Motor neuron (in vitro differentiated cells): ENCODE results near the gene PRL. TPM values are rescaled to one million over a fixed set of nuclear protein-coding genes. Genes with fewer than 3 reads are reported as not detected.

Experiments
- ATAC-seq, 8 experiments: fragments of 200-7000 bp; cut with Tn5 transposase; replicated peaks in 6 of 8; 2 replicates each; pipeline ENCODE4 v1.8.0; 2021; ENCODE audit warnings: mild to moderate bottlenecking in 8 of 8, moderate library complexity in 8 of 8
- H3K27ac ChIP-seq, 2 donors: fragments of 250-450 bp; sonication (Bioruptor Pico); 2 replicates each; pipeline ENCODE4 v1.9.0; 2021; ENCODE audit warnings: antibody characterized with exemption in 2 of 2, mild to moderate bottlenecking in 2 of 2, moderate library complexity in 1 of 2
- H3K4me1 ChIP-seq, 2 donors: fragments of 250-450 bp; sonication (Bioruptor Pico); replicated peaks in 1 of 2; 2 replicates each; pipeline ENCODE4 v1.6.1; 2021; ENCODE audit warnings: antibody characterized with exemption in 2 of 2, mild to moderate bottlenecking in 2 of 2, moderate library complexity in 1 of 2
- H3K4me3 ChIP-seq, 5 donors: fragments of 250-450 bp; sonication (Bioruptor Pico); 2 replicates each; pipeline ENCODE4 v1.9.0; 2021; ENCODE audit warnings: antibody characterized with exemption in 5 of 5, mild to moderate bottlenecking in 5 of 5, moderate library complexity in 4 of 5
- WGBS, 10 experiments: fragments of 450-650 bp; shearing (Covaris generic); methylation state at CpG; one replicate each; pipeline ENCODE4 v1.0.0; 2022; 5-methylcytosine and 5-hydroxymethylcytosine counted together
- in situ Hi-C, 9 experiments: fragments of 400-800 bp; cut with MboI; loops; one replicate each; pipeline ENCODE4 v1.15.0; 2021; ENCODE audit warnings: low sequenced_read_pairs in 9 of 9, low pct_unique_long_range_greater_than_20kb in 2 of 9; ENCODE audit not compliant: unreplicated experiment in 9 of 9
- total RNA-seq, 8 experiments: library from RNA; unstranded; fragments of 300-600 nt; gene quantifications; 2 replicates each; pipeline versions ENCODE4 v1.2.3 to v1.2.4, GENCODE V29; 2022

Gene PRL
- total RNA-seq, 8 experiments from 2014 or later, result 0.50 to 0.72 TPM; not detected in 6

DNA sequence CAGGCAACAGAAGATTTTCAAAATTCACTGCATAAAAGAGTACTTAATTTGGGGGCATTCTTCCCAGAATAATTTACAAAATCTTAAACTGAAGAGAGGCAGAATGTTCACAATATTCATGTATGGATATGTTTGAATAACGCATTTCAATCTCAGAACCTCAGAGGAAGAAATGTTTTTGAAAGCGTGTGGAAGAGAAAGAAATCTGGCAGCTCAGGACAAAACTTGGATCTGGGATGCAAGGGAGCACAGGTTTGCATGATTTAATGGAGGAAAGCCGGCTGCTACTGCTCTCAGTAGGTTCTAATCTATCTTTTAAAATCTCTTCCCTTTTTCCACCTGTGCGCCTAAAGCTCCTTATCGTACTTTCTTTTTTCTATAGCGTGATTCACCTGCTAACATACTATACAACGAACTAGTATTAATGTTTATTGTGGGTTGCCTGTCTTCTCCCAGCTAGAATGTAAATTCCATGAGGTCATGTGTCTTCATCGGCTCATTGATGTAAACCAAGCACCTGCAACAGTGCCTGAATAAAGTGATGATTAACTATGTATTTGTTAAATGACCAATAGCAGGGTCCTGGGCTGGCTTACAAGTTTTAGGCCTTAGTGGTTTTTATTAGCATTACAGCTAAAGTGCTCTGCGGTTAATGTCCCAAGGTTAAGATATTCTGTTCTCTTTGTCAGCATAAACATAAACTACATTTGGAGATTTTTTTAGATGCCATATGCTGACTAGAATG is 15.3 kb downstream of the PRL start:
- in situ Hi-C loops, result no loop called here
- peak in 1 of 8 experiments; percentile 88 for ATAC-seq
- WGBS, 10 experiments, result 31 to 100% (median 84%) methylated on average over 3 to 9 of the region's 9 CpGs

DNA sequence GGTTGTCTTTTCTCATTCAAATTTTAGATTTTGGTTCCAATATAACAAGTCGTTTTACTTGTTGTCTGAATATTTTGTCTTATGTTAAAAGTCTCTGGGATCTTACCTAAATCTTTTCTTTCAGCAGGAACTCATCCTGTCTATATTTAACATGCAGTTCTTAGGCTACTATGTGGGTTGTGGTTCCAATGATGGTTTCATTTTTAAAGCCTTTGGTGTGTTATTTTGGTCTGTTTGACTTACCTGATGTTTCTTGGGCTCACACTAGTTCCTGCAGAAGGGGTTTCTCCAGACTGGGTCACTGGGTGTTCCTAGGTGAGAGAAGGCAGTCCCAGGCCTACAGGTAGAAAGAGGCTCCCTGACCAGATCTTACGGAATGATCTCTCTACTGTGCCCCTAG is 17.4 kb downstream of the PRL start:
- 0 to 100% (median 82%) methylated on average over 1 to 2 of the region's 2 CpGs for WGBS, 10 experiments
- no peak for ATAC-seq
- Histone ChIP-seq H3K4me3 (no peak overlapping the region), H3K4me1 (no peaks in the 10 kb centered on the region), H3K27ac (no peak overlapping the region)
- in situ Hi-C loops, result no loop called here

More for the DNA sequence above, 15.3 kb downstream of the PRL start:
- Histone ChIP-seq H3K4me1 (no peaks in the 10 kb centered on the region), H3K27ac (no peak overlapping the region), H3K4me3 (no peak overlapping the region)

DNA sequence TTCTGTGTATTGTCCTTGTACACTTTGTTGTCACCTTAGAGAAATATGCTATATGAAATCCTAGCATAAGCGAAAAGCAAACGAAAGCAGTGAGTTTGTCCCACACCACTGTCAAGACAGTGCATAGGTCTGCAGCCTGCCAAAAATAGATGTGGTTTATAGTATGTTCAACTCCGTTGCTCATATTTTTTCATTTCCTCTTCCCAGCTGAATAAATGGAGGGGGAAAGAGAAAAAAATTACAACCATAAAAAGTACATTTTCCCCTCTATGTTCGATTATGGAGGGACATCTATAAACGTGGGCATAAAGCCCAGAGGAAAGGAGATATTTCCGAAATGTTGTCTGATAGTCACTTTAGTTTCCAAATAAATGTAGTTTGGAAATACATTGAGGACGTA is 25.8 kb downstream of the PRL start:
- in situ Hi-C loops, result no loop called here
- Histone ChIP-seq H3K4me1 (no peaks in the 10 kb centered on the region), H3K4me3 (no peak overlapping the region), H3K27ac (no peak overlapping the region)
- WGBS, 10 experiments, result 27 to 92% (median 77%) methylated on average over 3 to 7 of the region's 7 CpGs
- ATAC-seq, result no peak

DNA sequence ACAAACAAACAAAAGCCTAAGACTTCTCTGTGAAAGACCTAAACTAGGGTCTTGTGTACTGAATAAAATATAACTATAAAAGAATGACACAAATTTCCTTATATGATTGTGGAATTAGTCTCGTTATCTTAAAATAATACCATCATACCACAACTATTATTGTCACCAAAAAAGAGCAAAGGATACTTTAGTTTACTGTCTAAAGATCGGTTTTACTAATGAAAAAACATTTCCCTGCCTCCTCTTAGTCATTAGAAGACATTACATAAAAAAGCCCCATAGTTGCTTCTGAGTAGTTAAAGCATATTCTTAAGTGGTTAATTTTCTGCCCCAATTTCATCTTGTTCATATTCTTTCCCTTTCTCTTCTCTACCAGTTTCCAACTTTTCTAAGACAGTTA is 33.1 kb downstream of the PRL start:
- H3K4me1 ChIP-seq, result no peaks in the 10 kb centered on the region
- ATAC-seq, result no peak
- no peak overlapping the region for H3K4me3 ChIP-seq
- no peak overlapping the region for H3K27ac ChIP-seq
- in situ Hi-C loops, result no loop called here
- 39 to 100% (median 87%) methylated on average over 1 to 2 of the region's 2 CpGs; no CpG with 5 or more reads in 2 of the 10 experiments for WGBS, 10 experiments

DNA sequence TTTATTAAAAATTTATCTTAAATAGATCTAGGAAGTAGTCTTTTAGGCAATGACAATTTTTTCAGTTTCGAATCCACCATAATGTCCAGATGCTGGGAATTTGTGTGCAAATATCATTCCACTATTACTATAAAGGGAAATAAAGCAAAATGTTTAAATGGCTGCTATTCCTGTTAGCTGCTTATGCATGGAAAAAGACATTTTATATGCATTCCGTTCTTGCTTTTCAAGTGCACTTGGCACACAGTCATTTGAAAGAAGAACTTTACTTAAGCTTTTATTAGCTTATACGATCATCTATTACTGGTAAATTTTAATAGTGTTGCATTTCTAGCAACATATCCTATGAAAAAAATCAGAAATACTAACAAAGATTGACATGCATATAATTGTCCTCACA is 42.0 kb downstream of the PRL start:
- in situ Hi-C loops, result no loop called here
- Histone ChIP-seq H3K27ac (no peak overlapping the region), H3K4me3 (no peak overlapping the region), H3K4me1 (peaks cover 8 to 15% of the 10 kb centered on the region in 2 donors)
- 0 to 100% (median 73%) methylated on average over 1 to 3 of the region's 3 CpGs for WGBS, 10 experiments
- ATAC-seq, result peak in 1 of 8 experiments; percentile 23

DNA sequence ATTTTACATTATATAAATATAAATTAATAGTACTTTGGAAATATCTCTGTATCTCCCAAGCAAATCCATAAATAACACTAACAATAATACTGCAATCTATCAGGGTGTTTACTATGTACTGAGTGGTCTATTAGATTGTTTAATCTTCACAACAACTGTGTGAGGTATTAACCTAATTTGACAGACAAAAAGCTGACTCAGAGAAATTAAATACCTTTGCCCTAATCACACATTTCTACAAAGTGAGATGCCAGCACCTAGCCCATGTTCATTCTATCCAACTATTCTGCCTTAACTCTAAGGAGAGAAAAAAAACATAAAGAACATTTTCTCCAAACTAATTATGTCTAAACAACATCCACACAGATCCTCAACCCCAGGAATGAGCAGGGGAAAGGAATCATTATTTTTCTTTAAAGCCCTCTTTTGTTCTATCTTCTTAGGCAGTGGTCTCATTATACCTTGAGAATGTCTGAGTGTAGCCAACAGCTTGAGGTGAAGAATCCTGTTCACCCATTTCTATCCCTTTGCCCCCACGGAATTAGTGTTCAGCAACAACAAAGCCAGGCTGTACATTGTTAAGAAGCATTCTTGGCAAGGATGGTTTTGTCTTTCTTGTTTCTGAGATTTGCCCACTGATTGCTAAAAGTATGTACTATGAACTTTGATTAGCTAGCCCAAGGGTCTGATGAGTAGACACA is 42.7 kb downstream of the PRL start:
- H3K4me1 ChIP-seq, result peaks cover 16 to 23% of the 10 kb centered on the region in 2 donors
- in situ Hi-C loops, result no loop called here
- H3K4me3 ChIP-seq, result no peak overlapping the region
- H3K27ac ChIP-seq, result no peak overlapping the region
- WGBS, 10 experiments, result 0 to 100% (median 80%) methylated on average over 1 of the region's 1 CpG; no CpG with 5 or more reads in 3 of the 10 experiments
- ATAC-seq, result no peak

DNA sequence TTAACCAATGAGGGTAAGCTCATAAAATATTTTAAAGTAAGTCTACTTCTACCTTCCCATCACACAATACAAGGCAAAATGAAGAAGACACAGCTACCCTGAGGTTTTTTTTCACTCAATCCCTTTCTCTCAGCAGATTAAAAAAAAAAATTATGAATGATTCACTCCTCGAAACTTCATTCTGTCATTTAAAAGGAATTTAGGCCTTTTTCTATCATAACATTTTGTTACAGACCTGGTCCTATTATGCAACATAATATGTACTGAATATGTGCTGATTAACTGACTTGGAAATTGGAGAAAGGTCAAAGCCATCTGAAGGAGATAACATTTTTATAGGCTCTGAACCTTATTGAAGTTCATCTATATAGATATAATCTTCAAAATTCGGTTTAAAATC is 45.5 kb downstream of the PRL start:
- in situ Hi-C loops, result no loop called here

DNA sequence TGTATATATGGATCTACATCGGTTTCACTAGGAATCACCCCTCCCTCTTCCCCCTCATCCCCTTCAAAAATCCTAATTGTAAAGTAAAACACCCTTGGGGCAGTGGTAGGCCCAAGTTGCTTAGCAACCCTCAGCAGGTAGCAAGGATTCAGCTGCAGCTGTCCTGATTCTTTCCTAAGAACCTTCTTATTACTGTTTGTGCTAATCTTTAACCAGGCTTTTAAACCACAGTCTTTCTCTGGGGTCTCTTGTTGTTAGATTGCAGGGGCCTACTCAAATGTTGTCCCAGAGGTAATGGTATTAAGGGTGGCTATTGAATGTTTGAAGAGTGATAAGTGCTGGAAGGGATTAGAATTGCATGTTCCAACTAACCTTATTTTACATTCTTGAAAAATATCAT is 46.4 kb downstream of the PRL start:
- Histone ChIP-seq H3K4me3 (no peak overlapping the region), H3K4me1 (peaks cover 30 to 36% of the 10 kb centered on the region in 2 donors), H3K27ac (no peak overlapping the region)
- 0 to 57% (median 0%) methylated on average over 1 of the region's 1 CpG; no CpG with 5 or more reads in 3 of the 10 experiments for WGBS, 10 experiments
- ATAC-seq, result peak in 5 of 8 experiments; percentile 22 to 74 (median 28)
- in situ Hi-C loops, result no loop called here

More for the DNA sequence above, 45.5 kb downstream of the PRL start:
- ATAC-seq, result no peak
- no peak overlapping the region for H3K27ac ChIP-seq
- H3K4me1 ChIP-seq, result peaks cover 30 to 36% of the 10 kb centered on the region in 2 donors
- H3K4me3 ChIP-seq, result no peak overlapping the region
- 0 to 100% (median 78%) methylated on average over 1 to 2 of the region's 2 CpGs for WGBS, 10 experiments

DNA sequence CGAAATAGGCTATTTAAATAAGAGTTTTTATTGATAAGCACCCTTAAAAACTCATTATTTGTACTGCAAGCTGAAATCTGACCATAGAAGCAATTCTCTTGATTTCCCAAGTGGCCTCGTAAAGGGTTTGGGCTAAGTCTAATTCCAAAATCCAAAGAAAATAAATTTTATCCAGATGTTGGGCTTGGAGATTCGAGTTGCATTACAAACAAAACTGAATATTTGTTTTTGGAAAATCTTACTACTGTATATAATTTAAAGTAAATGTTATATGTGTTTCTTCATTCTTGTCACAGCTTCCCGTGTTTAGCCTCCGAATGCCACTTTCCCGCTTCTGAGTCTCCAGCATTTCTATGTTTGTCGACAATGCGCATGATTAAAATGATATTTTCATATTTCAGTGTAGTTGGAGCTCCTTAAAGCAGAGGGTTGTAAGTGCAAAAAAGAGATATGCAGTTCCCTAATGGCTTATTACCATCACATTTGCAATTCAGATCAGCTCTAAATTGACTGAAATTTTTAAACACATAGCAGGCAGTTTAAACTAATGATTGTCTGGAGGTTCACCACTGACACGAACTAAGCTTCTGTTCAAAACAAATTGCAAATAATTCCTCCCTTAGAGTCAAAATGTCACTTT is 47.0 kb downstream of the PRL start:
- 0 to 73% (median 50%) methylated on average over 2 to 9 of the region's 9 CpGs for WGBS, 10 experiments
- Histone ChIP-seq H3K4me3 (no peak overlapping the region), H3K4me1 (peaks cover 30 to 36% of the 10 kb centered on the region in 2 donors), H3K27ac (no peak overlapping the region)
- ATAC-seq, result peak in 3 of 8 experiments; percentile 17 to 75 (median 58)
- in situ Hi-C loops, result no loop called here

DNA sequence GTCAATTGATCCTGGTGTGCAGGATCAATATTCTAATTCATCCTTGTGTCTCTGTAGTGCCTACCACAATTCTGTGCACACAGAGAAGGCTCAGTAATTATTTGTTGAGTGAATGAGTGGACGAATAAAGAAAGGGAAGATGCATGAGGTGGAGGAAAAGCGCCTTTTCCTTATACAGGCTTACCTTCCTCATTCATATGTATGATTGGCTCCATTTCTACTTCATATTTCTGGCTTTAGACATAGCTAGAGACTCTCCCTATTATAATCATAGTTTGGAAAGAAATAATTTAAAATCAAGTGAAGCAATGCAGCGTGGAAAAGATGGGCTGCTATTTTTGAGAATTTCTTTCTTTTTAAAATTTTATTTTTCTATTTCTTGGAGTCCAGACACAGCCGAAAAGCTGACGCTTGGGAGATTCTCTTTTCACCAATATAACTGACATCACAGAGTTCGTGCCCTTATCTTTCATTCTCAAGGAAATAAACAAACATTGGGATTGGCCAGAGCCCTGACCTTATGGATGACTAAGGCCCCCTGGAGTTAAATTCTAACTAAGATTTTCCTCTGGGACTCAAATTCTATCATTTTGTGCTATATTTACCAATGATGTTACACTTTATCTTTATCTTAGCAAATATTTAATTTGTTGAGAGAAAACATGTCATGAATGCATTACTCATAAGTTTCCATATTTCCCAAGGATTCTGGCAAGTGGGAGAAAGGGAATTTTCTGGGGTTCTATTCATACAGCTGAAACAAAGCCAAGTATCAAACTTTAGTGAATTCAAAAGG is 48.1 kb downstream of the PRL start:
- Histone ChIP-seq H3K4me1 (peaks cover 30 to 36% of the 10 kb centered on the region in 2 donors), H3K27ac (no peak overlapping the region), H3K4me3 (no peak overlapping the region)
- in situ Hi-C loops, result no loop called here
- no peak for ATAC-seq
- 32 to 100% (median 61%) methylated on average over 2 to 6 of the region's 6 CpGs; no CpG with 5 or more reads in 1 of the 10 experiments for WGBS, 10 experiments

DNA sequence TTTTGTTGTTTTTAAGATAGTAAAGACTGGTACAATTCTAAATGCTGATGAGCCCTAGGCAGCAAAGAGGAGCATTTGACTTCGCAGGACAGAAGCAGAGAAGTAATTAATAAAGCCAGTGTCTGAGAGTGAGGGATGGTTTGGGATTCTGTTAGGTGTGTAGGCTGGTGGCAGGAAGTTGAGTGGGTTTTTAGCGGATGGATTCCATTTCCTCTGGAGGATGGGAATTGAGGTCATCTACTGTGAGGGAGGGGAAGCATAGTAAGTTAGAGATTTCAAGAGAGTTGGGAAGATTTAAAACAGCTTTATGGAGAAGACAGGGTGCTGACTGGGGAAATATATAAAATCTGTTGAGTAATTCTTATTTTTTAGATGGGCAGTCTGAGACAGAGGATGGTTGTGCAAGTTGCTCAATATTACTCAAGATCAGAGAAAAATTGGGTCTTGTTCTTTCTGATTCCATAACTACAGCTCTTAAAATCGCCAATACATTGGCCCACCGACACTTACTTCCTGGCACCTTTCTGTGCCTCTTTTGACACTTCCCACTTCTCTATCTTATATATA is 48.8 kb downstream of the PRL start:
- in situ Hi-C loops, result no loop called here
- no peak for ATAC-seq
- WGBS, 10 experiments, result 29 to 100% (median 85%) methylated on average over 1 to 4 of the region's 4 CpGs
- Histone ChIP-seq H3K4me3 (no peak overlapping the region), H3K4me1 (peaks cover 30 to 36% of the 10 kb centered on the region in 2 donors), H3K27ac (no peak overlapping the region)

DNA sequence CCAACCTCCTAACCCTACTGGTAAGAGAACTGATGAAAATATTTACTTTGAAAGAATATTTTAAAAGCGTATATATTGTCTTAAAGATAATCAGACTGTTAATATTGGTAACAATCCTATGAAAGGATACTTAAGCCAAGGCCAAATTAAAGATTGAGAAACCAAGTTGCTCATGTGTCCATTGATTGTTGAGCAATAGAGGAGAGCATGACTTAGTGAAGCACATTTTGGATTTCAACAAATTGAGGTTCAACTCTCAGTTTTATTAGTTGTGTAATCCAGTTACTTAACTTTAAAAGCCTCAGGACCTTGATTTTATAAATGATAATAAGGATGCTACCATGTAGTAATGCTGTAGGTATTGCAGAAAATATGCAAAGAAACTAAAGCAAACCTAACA is 56.8 kb downstream of the PRL start:
- 0% methylated on average over 1 of the region's 1 CpG; no CpG with 5 or more reads in 3 of the 10 experiments for WGBS, 10 experiments
- H3K27ac ChIP-seq, result no peak overlapping the region
- ATAC-seq, result no peak
- in situ Hi-C loops, result no loop called here
- no peaks in the 10 kb centered on the region for H3K4me1 ChIP-seq
- H3K4me3 ChIP-seq, result no peak overlapping the region
